D721Med (cell line): Measurements from ENCODE around the gene PLCB4.

Experiments
- DNase-seq: peaks from one replicate; pipeline ENCODE4 v3.0.0; 2011; ENCODE audit warnings: low spot score; ENCODE audit not compliant: insufficient read length
- FAIRE-seq: peaks from 2 replicates; lab custom pipeline; 2011; peaks lifted over from hg19 to GRCh38; lab: Jason Lieb, UNC
- CTCF ChIP-seq: IDR thresholded peaks from 2 replicates; pipeline ENCODE4 v1.5.1; 2012; ENCODE audit warnings: mild to moderate bottlenecking, control low read depth; ENCODE audit not compliant: insufficient read depth; ENCODE audit errors: missing control alignments

The PLCB4 gene

GRCh38 chr20:9139106-9139833 lies 70.4 kb downstream of the PLCB4 start:
- FAIRE-seq: no peak
- DNase-seq: no peak
- no peak for TF ChIP-seq CTCF

GRCh38 chr20:9140162-9140760 lies 71.4 kb downstream of the PLCB4 start:
- FAIRE-seq (no peak), DNase-seq (no peak)
- no peak for TF ChIP-seq CTCF

GRCh38 chr20:9141070-9141469 lies 72.2 kb downstream of the PLCB4 start:
- FAIRE-seq (no peak), DNase-seq (no peak)
- no peak for TF ChIP-seq CTCF

- FAIRE-seq: no peak
- no peak for DNase-seq
Observed at GRCh38 chr20:9141921-9142320, 73.0 kb downstream of the PLCB4 start.

GRCh38 chr20:9142809-9143208 lies 73.9 kb downstream of the PLCB4 start:
- DNase-seq (no peak), FAIRE-seq (no peak)
- no peak for TF ChIP-seq CTCF

More at GRCh38 chr20:9141921-9142320, 73.0 kb downstream of the PLCB4 start:
- TF ChIP-seq CTCF: no peak

GRCh38 chr20:9143926-9144325 lies 75.0 kb downstream of the PLCB4 start:
- no peak for TF ChIP-seq CTCF
- FAIRE-seq (no peak), DNase-seq (no peak)

GRCh38 chr20:9144643-9145042 lies 75.8 kb downstream of the PLCB4 start:
- DNase-seq (no peak), FAIRE-seq (no peak)
- TF ChIP-seq CTCF: no peak
